ENCODE data around the gene CFAP58.

Gene CFAP58

GRCh38 chr10:104337521-104337984 lies 16.1 kb upstream of the CFAP58 start:
- H3K4me3 ChIP-seq (ENCODE audit: low read length), result peak overlapping the region; percentile 87
- no peak for TF ChIP-seq CTCF (conservative IDR thresholded peaks at IDR 0.05; ENCODE audit: low read depth, low read length)
- DNase-seq (ENCODE audit: low read depth), result no peak

GRCh38 chr10:104337985-104338735 lies 15.5 kb upstream of the CFAP58 start, which contains the start of gene ITPRIP:
Gene ITPRIP (minus strand): TSS chr10:104338465. CDS start chr10:104316051, 22,414 bp downstream.
- DNase-seq (ENCODE audit: low read depth), result no peak
- peak; percentile 22 for TF ChIP-seq CTCF (conservative IDR thresholded peaks at IDR 0.05; ENCODE audit: low read depth, low read length)
- H3K4me3 ChIP-seq (ENCODE audit: low read length), result peak within 1 kb of the TSS; percentile 87

- no peak for TF ChIP-seq CTCF (conservative IDR thresholded peaks at IDR 0.05; ENCODE audit: low read depth, low read length)
- DNase-seq (ENCODE audit: low read depth), result no peak
- H3K4me3 ChIP-seq (ENCODE audit: low read length), result peak overlapping the region; percentile 87
These were observed 14.0 kb upstream of the CFAP58 start for GRCh38 chr10:104339469-104340110.

- no peak for DNase-seq (ENCODE audit: low read depth)
- H3K4me3 ChIP-seq (ENCODE audit: low read length), result no peak overlapping the region
- TF ChIP-seq CTCF (conservative IDR thresholded peaks at IDR 0.05; ENCODE audit: low read depth, low read length), result no peak
These were observed 13.5 kb upstream of the CFAP58 start for GRCh38 chr10:104340111-104340526.

GRCh38 chr10:104340641-104341040 lies 13.0 kb upstream of the CFAP58 start:
- no peak overlapping the region for H3K4me3 ChIP-seq (ENCODE audit: low read length)
- no peak for DNase-seq (ENCODE audit: low read depth)
- TF ChIP-seq CTCF (conservative IDR thresholded peaks at IDR 0.05; ENCODE audit: low read depth, low read length), result no peak

GRCh38 chr10:104342941-104343411 lies 10.7 kb upstream of the CFAP58 start:
- no peak for DNase-seq (ENCODE audit: low read depth)
- TF ChIP-seq CTCF (conservative IDR thresholded peaks at IDR 0.05; ENCODE audit: low read depth, low read length), result no peak
- no peak overlapping the region for H3K4me3 ChIP-seq (ENCODE audit: low read length)
